ENCODE results near the gene BMP7.

GRCh38 chr20:57231951-57232428, 34.5 kb downstream of the BMP7 start:
- TF ChIP-seq, protein P1, sequence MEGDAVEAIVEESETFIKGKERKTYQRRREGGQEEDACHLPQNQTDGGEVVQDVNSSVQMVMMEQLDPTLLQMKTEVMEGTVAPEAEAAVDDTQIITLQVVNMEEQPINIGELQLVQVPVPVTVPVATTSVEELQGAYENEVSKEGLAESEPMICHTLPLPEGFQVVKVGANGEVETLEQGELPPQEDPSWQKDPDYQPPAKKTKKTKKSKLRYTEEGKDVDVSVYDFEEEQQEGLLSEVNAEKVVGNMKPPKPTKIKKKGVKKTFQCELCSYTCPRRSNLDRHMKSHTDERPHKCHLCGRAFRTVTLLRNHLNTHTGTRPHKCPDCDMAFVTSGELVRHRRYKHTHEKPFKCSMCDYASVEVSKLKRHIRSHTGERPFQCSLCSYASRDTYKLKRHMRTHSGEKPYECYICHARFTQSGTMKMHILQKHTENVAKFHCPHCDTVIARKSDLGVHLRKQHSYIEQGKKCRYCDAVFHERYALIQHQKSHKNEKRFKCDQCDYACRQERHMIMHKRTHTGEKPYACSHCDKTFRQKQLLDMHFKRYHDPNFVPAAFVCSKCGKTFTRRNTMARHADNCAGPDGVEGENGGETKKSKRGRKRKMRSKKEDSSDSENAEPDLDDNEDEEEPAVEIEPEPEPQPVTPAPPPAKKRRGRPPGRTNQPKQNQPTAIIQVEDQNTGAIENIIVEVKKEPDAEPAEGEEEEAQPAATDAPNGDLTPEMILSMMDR (IDR thresholded peaks at IDR 0.05 in 8 of 11, conservative IDR thresholded peaks at IDR 0.05 in 3 of 11): no peak
- TF ChIP-seq POLR2AphosphoS5 (IDR thresholded peaks at IDR 0.05): no peak

All from spleen (tissue), 7 donors.